K562 (cell line): ENCODE results near the gene CABP2. TPM values are rescaled to one million over a fixed set of nuclear protein-coding genes. Genes with fewer than 3 reads are reported as not detected.
A peak's percentile ranks its signal among the peaks of the same experiment; 100 is the strongest.

Experiments
- ATAC-seq: fragments of 200-7000 bp; cut with Tn5 transposase; 3 replicates; pipeline ENCODE4 v1.9.1; 2020; ENCODE audit warnings: moderate library complexity
- BruUV-seq: library from RNA; stranded (reverse); fragments of 400-500 nt; replicated peaks from 2 replicates; lab custom pipeline; 2021; lab: Mats Ljungman, UMichigan
- CTCF ChIA-PET: fragments of 300-600 bp; formaldehyde crosslinking; extraction: SDS; loops from one replicate; lab custom pipeline; 2021; ENCODE audit warnings: low intra/inter-chr PET ratio; lab: Yijun Ruan, JAX
- POLR2A ChIA-PET: fragments of 300-600, 350-650 bp; sonication (Branson Sonifier 250); formaldehyde crosslinking; extraction: SDS; loops from one replicate; lab custom pipeline; 2021; ENCODE audit warnings: antibody characterized with exemption, inconsistent platforms; lab: Yijun Ruan, JAX
- DNase-seq, 4 experiments: peaks; one replicate each; pipeline versions ENCODE4 v3.0.0 to v3.0.0-alpha.2; 2011 to 2018; ENCODE audit warnings: low spot score in 3 of 4, mixed read lengths in 3 of 4; ENCODE audit errors: extremely low read depth in 1 of 4
- FAIRE-seq: peaks from 2 replicates; lab custom pipeline; 2011; peaks lifted over from hg19 to GRCh38; lab: Jason Lieb, UNC
- H2AFZ ChIP-seq: 2 replicates; pipeline ENCODE4 v1.6.0; 2011; ENCODE audit warnings: low read depth, low read length, control low read depth, inconsistent platforms
- H3K27ac ChIP-seq: fragments of 200-600 bp; 3 replicates; pipeline ENCODE4 v1.8.0; 2011; ENCODE audit warnings: low read depth, mild to moderate bottlenecking, control low read depth, inconsistent platforms, low read length, moderate library complexity, mixed read lengths; ENCODE audit errors: extremely low read depth
- H3K27me3 ChIP-seq, 2 experiments: fragments of 300-600 bp in 1 of 2; 2 replicates in 1 of 2; 3 replicates in 1 of 2; pipeline versions ENCODE4 v1.6.0 to v1.8.0; 2011; ENCODE audit warnings: inconsistent platforms in 2 of 2, low read length in 2 of 2, mild to moderate bottlenecking in 1 of 2, mixed read lengths in 1 of 2, moderate library complexity in 1 of 2; ENCODE audit not compliant: control insufficient read depth in 2 of 2, insufficient read depth in 2 of 2
- H3K36me3 ChIP-seq: fragments of 300-600 bp; 3 replicates; pipeline ENCODE4 v1.8.0; 2011; ENCODE audit warnings: mild to moderate bottlenecking, low read length, inconsistent platforms; ENCODE audit not compliant: control insufficient read depth, insufficient read depth
- H3K4me1 ChIP-seq, 2 experiments: fragments of 200-600 bp in 1 of 2; replicated peaks in 1 of 2; 2 replicates in 1 of 2; 3 replicates in 1 of 2; pipeline versions ENCODE4 v1.5.1 to v1.8.0; 2011; ENCODE audit warnings: inconsistent platforms in 2 of 2, low read length in 2 of 2, mild to moderate bottlenecking in 1 of 2, mixed read lengths in 1 of 2, moderate library complexity in 1 of 2; ENCODE audit not compliant: control insufficient read depth in 2 of 2, insufficient read depth in 2 of 2
- H3K4me2 ChIP-seq: 2 replicates; pipeline ENCODE4 v1.6.1; 2011; ENCODE audit warnings: low read length, control low read depth, inconsistent platforms, mixed read lengths; ENCODE audit not compliant: insufficient read depth
- H3K4me3 ChIP-seq: fragments of 200-600 bp; sonication (generic), shearing (Covaris generic); 2 replicates; pipeline ENCODE4 v1.5.1; 2016; ENCODE audit warnings: control low read depth, inconsistent platforms
- H3K79me2 ChIP-seq: fragments of 200-600 bp; 3 replicates; pipeline ENCODE4 v1.8.0; 2011; ENCODE audit warnings: low read length, inconsistent platforms; ENCODE audit not compliant: control insufficient read depth, insufficient read depth
- H3K9ac ChIP-seq, 2 experiments: 2 replicates each; pipeline versions ENCODE4 v1.6.0 to v1.6.1; 2011; ENCODE audit warnings: low read depth in 2 of 2, low read length in 2 of 2, control low read depth in 1 of 2, inconsistent platforms in 1 of 2, mild to moderate bottlenecking in 1 of 2, mixed read lengths in 1 of 2; ENCODE audit not compliant: insufficient read depth in 1 of 2
- H3K9me1 ChIP-seq: one replicate; pipeline ENCODE4 v1.6.0; 2011; ENCODE audit warnings: inconsistent platforms, mild to moderate bottlenecking, low read length, moderate library complexity; ENCODE audit not compliant: control insufficient read depth, insufficient read depth
- H3K9me3 ChIP-seq: replicated peaks from 2 replicates; pipeline ENCODE4 v1.5.1; 2011; ENCODE audit warnings: low read depth, low read length, inconsistent platforms; ENCODE audit not compliant: control insufficient read depth, insufficient read depth
- H4K20me1 ChIP-seq: replicated peaks from 2 replicates; pipeline ENCODE4 v1.6.1; 2011; ENCODE audit warnings: low read length, inconsistent platforms, mixed read lengths; ENCODE audit not compliant: control insufficient read depth, insufficient read depth
- ATF7 ChIP-seq: fragments of 450-650 bp; IDR thresholded peaks from 2 replicates; pipeline ENCODE4 v1.7.1; 2014; ENCODE audit warnings: mild to moderate bottlenecking, moderate library complexity
- ETV5 ChIP-seq: sonication (generic); formaldehyde crosslinking; IDR thresholded peaks from 2 replicates; pipeline ENCODE4 v1.4.0; 2020; ENCODE audit warnings: low read depth, mild to moderate bottlenecking, missing genetic modification reagents
- HEY1 ChIP-seq: fragments of 250-450 bp; sonication (Bioruptor Pico); IDR thresholded peaks from 2 replicates; pipeline ENCODE4 v1.5.0; 2020; ENCODE audit warnings: mild to moderate bottlenecking, moderate library complexity, borderline replicate concordance
- NCOA2 ChIP-seq, 2 experiments: fragments of 450-650 bp; IDR thresholded peaks; 2 replicates each; pipeline ENCODE4 v1.6.1; 2018; ENCODE audit warnings: mild to moderate bottlenecking in 2 of 2, moderate library complexity in 1 of 2; ENCODE audit not compliant: partially characterized antibody in 2 of 2
- NR2C2 ChIP-seq, 2 experiments: fragments of 200-800 bp in 1 of 2; sonication (Bioruptor generic) in 1 of 2; sonication (generic) in 1 of 2; formaldehyde crosslinking in 1 of 2; IDR thresholded peaks; 2 replicates each; pipeline versions ENCODE4 v1.6.1 to v1.8.0; 2016 to 2022; ENCODE audit warnings: mild to moderate bottlenecking in 1 of 2, missing compliant biosample characterization in 1 of 2, missing genetic modification characterization in 1 of 2, missing genetic modification reagents in 1 of 2
- NR3C1 ChIP-seq: sonication (generic); formaldehyde crosslinking; IDR thresholded peaks from 2 replicates; pipeline ENCODE4 v1.8.1; 2022; ENCODE audit warnings: missing genetic modification reagents
- RBFOX2 ChIP-seq: fragments of 200-400 bp; formaldehyde crosslinking; IDR thresholded peaks from 2 replicates; pipeline ENCODE4 v1.6.1; 2017; ENCODE audit warnings: low read depth, mild to moderate bottlenecking, low read length, moderate library complexity
- SUPT5H ChIP-seq: fragments of 450-650 bp; IDR thresholded peaks from 2 replicates; pipeline ENCODE4 v1.6.1; 2016
- TCFL5 ChIP-seq: fragments of 250-450 bp; sonication (Bioruptor Pico); conservative IDR thresholded peaks from 2 replicates; pipeline ENCODE4 v1.6.1; 2021; ENCODE audit warnings: mild to moderate bottlenecking, moderate library complexity, matching md5 sums
- ZNF217 ChIP-seq: sonication (generic); formaldehyde crosslinking; IDR thresholded peaks from 2 replicates; pipeline ENCODE4 v1.8.0; 2022; ENCODE audit warnings: mild to moderate bottlenecking, missing genetic modification reagents
- WGBS: fragments of 100-300 bp; shearing (Covaris generic); methylation state at CpG from one replicate; pipeline ENCODE4 v1.1.6; 2016; ENCODE audit warnings: low coverage, mixed read lengths; ENCODE audit not compliant: insufficient coverage; ENCODE audit errors: missing lambda C conversion rate; 5-methylcytosine and 5-hydroxymethylcytosine counted together
- in situ Hi-C: fragments of 300-500 bp; cut with MboI; formaldehyde crosslinking; loops from 4 replicates; pipeline ENCODE4 v1.15.0; 2018; ENCODE audit warnings: inconsistent platforms, mixed read lengths
- intact Hi-C: fragments of 100-400 bp; cut with micrococcal nuclease; formaldehyde crosslinking; loops from 2 replicates; pipeline ENCODE4 v1.14.2; 2022
- polyA plus RNA-seq, 8 experiments: library from polyadenylated mRNA; depleted of rRNA in 4 of 8; stranded (reverse) in 5 of 8; unstranded in 3 of 8; fragments of >200 nt; fragmentation: Nextera tagmentation in 2 of 8; fragmentation: Illumina TruSeq in 1 of 8; extraction: Ambion mirVana in 2 of 8; extraction: Trizol in 1 of 8; gene quantifications; 2 replicates each; pipeline versions ENCODE4 v1.2.1 to v1.2.3, GENCODE V29; 2011 to 2014; ENCODE audit warnings: inconsistent platforms in 1 of 8, missing spikeins in 1 of 8
- total RNA-seq, 7 experiments: library from RNA; depleted of rRNA in 6 of 7; stranded (reverse); fragments of >200 nt in 6 of 7; fragmentation: Illumina TruSeq in 2 of 7; extraction: Trizol in 2 of 7; gene quantifications; 2 replicates each; pipeline versions ENCODE4 v1.2.1 to v1.2.3, GENCODE V29; 2011 to 2021; ENCODE audit warnings: low replicate concordance in 1 of 7
- TF ChIP-seq, protein P1 (sequence below): sonication (generic); formaldehyde crosslinking; IDR thresholded peaks from 2 replicates; pipeline ENCODE4 v1.8.0; 2022; ENCODE audit warnings: mild to moderate bottlenecking, missing genetic modification reagents
- TF ChIP-seq, protein P2 (sequence below): sonication (generic); formaldehyde crosslinking; IDR thresholded peaks from 2 replicates; pipeline ENCODE4 v1.8.0; 2022; ENCODE audit warnings: missing genetic modification reagents, mild to moderate bottlenecking, borderline replicate concordance

Gene CABP2
- total and polyA plus RNA-seq, 9 of the 15 experiments (the other 6 are each of a cell fraction or from before 2014, with no cell fraction given), result not detected

GRCh38 chr11:67510023-67510345, 13.3 kb downstream of the CABP2 start:
- Histone ChIP-seq H3K79me2 (peaks cover 20% of the 10 kb centered on the region), H3K4me2 (no peak overlapping the region), H3K9ac (no peak overlapping the region), H4K20me1 (no peaks in the 10 kb centered on the region), H3K36me3 (peaks cover 10% of the 10 kb centered on the region; the same call in 2 of the 3 replicates), H3K27me3 (peaks cover 0 to 5% of the 10 kb centered on the region in 2 experiments; a peak in 1 of 5 replicates), H3K9me3 (no peaks in the 10 kb centered on the region), H2AFZ (0 out of 2 replicates have a peak overlapping the region, but pooled peaks have one; percentile 25), H3K4me1 (peaks cover 25 to 40% of the 10 kb centered on the region in 2 experiments), H3K27ac (no peak overlapping the region), H3K9me1 (no peaks in the 10 kb centered on the region), H3K4me3 (no peak overlapping the region)
- ChIA-PET CTCF (no interaction called here), POLR2A (interaction anchor here (0.7 kb wide), 1 partner anchor 14 kb away, joined by 3 read pairs; no protein-coding TSS in a partner anchor)
- BruUV-seq, result no TSS peak
- 40% methylated on average over 2 of the region's 3 CpGs for WGBS
- in situ Hi-C loops, result no loop called here
- ATAC-seq, result no peak
- TF ChIP-seq HEY1 (CRISPR knock-in tag) (no peak), ZNF217 (CRISPR knock-in tag) (no peak)
- intact Hi-C loops, result no loop called here
- FAIRE-seq, result no peak
- no peak for DNase-seq

- peaks cover 31% of the 10 kb centered on the region for H3K79me2 ChIP-seq
- no peaks in the 10 kb centered on the region for H3K9me3 ChIP-seq
- no peaks in the 10 kb centered on the region for H3K27me3 ChIP-seq
- peak overlapping the region; percentile 87 for H3K4me2 ChIP-seq
- intact Hi-C loops (loop anchor here (5.0 kb wide), 4 partner anchors 36 to 151 kb away; partner anchors contain the start of genes GSTP1 and RPS6KB2), in situ Hi-C loops (no loop called here)
- ATAC-seq (peak; percentile 53), FAIRE-seq (no peak), DNase-seq (peak; percentile 98 to 100 (median 100))
- POLR2A ChIA-PET, result interaction anchor here (1.2 kb wide), 1 partner anchor 107 kb away, joined by 4 read pairs; the partner anchor contains the start of gene PPP1CA
- peak overlapping the region; percentile 79 for H3K4me3 ChIP-seq
- peaks cover 10% of the 10 kb centered on the region; the same call in 2 of the 3 replicates for H3K36me3 ChIP-seq
- H4K20me1 ChIP-seq, result no peaks in the 10 kb centered on the region
- peak overlapping the region; percentile 92 for H3K27ac ChIP-seq
- CTCF ChIA-PET, result no interaction called here
- 1% methylated on average over 43 of the region's 57 CpGs for WGBS
- H3K4me1 ChIP-seq, result peaks cover 28 to 54% of the 10 kb centered on the region in 2 experiments
- BruUV-seq, result no TSS peak
- H3K9me1 ChIP-seq, result no peaks in the 10 kb centered on the region
- H3K9ac ChIP-seq, result peak overlapping the region; percentile 87 to 99
- H2AFZ ChIP-seq, result peak overlapping the region; percentile 97
- TF ChIP-seq RBFOX2, result peak; percentile 70
- peak; percentile 61; the same call in 1 of the 2 replicates for TF ChIP-seq NR2C2 (CRISPR knock-in tag; IDR thresholded peaks at IDR 0.05)
- TF ChIP-seq NR2C2 (tag; IDR thresholded peaks at IDR 0.05), result peak; percentile 91
- peak; percentile 97 for TF ChIP-seq ATF7
- TF ChIP-seq, protein P1, sequence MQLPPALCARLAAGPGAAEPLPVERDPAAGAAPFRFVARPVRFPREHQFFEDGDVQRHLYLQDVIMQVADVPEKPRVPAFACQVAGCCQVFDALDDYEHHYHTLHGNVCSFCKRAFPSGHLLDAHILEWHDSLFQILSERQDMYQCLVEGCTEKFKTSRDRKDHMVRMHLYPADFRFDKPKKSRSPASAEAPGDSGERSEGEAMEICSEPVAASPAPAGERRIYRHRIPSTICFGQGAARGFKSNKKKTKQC, result no peak
- no peak for TF ChIP-seq TCFL5 (CRISPR knock-in tag)
- TF ChIP-seq ETV5 (CRISPR knock-in tag), result peak; percentile 9; the same call in 1 of the 2 replicates
- no peak for TF ChIP-seq NR3C1
- TF ChIP-seq, protein P2, sequence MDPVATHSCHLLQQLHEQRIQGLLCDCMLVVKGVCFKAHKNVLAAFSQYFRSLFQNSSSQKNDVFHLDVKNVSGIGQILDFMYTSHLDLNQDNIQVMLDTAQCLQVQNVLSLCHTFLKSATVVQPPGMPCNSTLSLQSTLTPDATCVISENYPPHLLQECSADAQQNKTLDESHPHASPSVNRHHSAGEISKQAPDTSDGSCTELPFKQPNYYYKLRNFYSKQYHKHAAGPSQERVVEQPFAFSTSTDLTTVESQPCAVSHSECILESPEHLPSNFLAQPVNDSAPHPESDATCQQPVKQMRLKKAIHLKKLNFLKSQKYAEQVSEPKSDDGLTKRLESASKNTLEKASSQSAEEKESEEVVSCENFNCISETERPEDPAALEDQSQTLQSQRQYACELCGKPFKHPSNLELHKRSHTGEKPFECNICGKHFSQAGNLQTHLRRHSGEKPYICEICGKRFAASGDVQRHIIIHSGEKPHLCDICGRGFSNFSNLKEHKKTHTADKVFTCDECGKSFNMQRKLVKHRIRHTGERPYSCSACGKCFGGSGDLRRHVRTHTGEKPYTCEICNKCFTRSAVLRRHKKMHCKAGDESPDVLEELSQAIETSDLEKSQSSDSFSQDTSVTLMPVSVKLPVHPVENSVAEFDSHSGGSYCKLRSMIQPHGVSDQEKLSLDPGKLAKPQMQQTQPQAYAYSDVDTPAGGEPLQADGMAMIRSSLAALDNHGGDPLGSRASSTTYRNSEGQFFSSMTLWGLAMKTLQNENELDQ (CRISPR knock-in tag), result no peak
- TF ChIP-seq NCOA2 (IDR thresholded peaks at IDR 0.05; ENCODE audit: partially characterized antibody in 2 of 2), result no peak
- TF ChIP-seq SUPT5H, result peak; percentile 74
These were observed 14.6 kb downstream of the CABP2 start for GRCh38 chr11:67508486-67509121.
